Right atrium auricular region (tissue), 2 donors: Measurements from ENCODE around the gene TRMT1. TPM values are rescaled to one million over a fixed set of nuclear protein-coding genes. Genes with fewer than 3 reads are reported as not detected.

Experiments used
- DNase-seq: peaks from one replicate; pipeline ENCODE4 v3.0.0-alpha.2; 2019; ENCODE audit warnings: low spot score
- H3K27ac ChIP-seq, 2 donors: fragments of 200-600 bp; sonication (generic); 1 replicate in 1 of 2; 2 replicates in 1 of 2; pipeline ENCODE4 v1.5.1; 2016 to 2019
- H3K27me3 ChIP-seq, 2 donors: fragments of 200-600 bp; sonication (generic); one replicate each; pipeline versions ENCODE4 v1.5.1 to v1.6.0; 2017 to 2019
- H3K36me3 ChIP-seq: fragments of 200-600 bp; sonication (generic); one replicate; pipeline ENCODE4 v1.5.1; 2016
- H3K4me1 ChIP-seq, 2 donors: fragments of 200-600 bp; sonication (generic); one replicate each; pipeline versions ENCODE4 v1.5.1 to v1.6.0; 2017 to 2019
- H3K4me3 ChIP-seq, 2 donors: fragments of 200-600 bp; sonication (generic); 1 replicate in 1 of 2; 2 replicates in 1 of 2; pipeline ENCODE4 v1.5.1; 2017 to 2019; ENCODE audit warnings: mild to moderate bottlenecking in 1 of 2, moderate library complexity in 1 of 2
- H3K9me3 ChIP-seq, 2 donors: fragments of 200-600 bp; sonication (generic); one replicate each; pipeline ENCODE4 v1.5.1; 2019
- total RNA-seq, 2 donors: library from RNA; depleted of rRNA; stranded (reverse); fragments of >200 nt; gene quantifications; one replicate each; pipeline ENCODE4 v1.1.0, GENCODE V29; 2016
- TF ChIP-seq, protein P1 (sequence below), 2 donors: fragments of 200-600 bp; sonication (generic); IDR thresholded peaks; one replicate each; pipeline ENCODE4 v1.5.1; 2019; ENCODE audit warnings: antibody characterized with exemption in 2 of 2

TRMT1 gene
- total RNA-seq, 2 donors from 2014 or later: 13.6 to 15.0 TPM

DNA sequence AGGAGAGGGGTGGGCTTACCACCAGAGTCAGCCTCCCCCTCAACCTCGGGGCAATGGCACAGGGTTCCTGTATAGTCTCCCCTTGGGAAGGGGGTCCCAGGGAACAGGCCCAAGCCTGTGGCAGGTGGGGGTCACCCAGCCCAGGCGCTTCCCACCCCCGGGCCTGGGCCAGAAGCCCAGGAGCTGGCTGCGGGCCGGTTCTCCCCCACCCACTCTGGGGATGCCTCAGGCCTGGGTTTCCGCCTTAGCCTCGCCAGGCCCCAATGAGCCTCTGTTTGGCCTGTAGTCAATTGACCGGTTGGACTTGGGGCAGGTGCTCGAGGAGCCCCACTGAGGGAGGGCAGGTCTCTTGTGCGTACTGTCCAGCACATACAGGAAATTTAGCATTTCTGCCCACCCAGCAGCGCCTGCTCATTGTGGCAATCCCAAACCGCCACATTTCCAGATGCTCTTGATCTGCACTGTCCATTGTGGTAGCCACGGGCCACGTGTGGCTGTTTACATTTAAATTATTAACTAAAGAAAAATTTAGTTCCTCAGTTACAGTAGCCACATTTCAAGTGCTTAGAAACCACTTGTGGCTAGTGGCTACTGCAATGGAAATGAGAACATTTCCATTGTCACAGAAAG lies 23.8 kb downstream of the TRMT1 start:
- Histone ChIP-seq H3K36me3 (peaks cover 11% of the 10 kb centered on the region), H3K4me1 (peaks cover 0 to 82% of the 10 kb centered on the region in 2 donors), H3K27me3 (no peaks in the 10 kb centered on the region), H3K4me3 (no peak overlapping the region), H3K9me3 (no peaks in the 10 kb centered on the region), H3K27ac (peak overlapping the region; percentile 84 to 85)
- DNase-seq: no peak
- TF ChIP-seq, protein P1, sequence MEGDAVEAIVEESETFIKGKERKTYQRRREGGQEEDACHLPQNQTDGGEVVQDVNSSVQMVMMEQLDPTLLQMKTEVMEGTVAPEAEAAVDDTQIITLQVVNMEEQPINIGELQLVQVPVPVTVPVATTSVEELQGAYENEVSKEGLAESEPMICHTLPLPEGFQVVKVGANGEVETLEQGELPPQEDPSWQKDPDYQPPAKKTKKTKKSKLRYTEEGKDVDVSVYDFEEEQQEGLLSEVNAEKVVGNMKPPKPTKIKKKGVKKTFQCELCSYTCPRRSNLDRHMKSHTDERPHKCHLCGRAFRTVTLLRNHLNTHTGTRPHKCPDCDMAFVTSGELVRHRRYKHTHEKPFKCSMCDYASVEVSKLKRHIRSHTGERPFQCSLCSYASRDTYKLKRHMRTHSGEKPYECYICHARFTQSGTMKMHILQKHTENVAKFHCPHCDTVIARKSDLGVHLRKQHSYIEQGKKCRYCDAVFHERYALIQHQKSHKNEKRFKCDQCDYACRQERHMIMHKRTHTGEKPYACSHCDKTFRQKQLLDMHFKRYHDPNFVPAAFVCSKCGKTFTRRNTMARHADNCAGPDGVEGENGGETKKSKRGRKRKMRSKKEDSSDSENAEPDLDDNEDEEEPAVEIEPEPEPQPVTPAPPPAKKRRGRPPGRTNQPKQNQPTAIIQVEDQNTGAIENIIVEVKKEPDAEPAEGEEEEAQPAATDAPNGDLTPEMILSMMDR (IDR thresholded peaks at IDR 0.05): no peak

DNA sequence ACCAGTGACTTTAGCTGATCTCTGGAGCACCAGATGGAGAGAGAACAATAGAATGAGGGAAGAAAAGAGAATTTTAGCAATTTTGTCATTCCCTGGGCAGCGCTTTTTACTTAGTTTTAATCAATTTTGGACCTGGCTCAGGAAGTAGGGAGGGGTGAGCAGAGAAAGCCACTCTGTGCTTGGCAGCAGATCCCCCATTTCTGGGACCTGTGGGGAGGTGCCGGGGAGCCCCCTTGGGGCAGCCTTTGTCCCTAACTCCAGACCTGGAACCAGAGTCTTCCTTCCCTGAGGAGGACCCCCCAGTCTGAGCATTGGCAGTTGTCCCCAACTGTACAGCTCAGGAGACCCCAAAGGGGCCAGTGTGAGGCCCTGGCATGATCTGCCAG lies 24.4 kb downstream of the TRMT1 start:
- H3K36me3 ChIP-seq: peaks cover 13% of the 10 kb centered on the region
- no peaks in the 10 kb centered on the region for H3K27me3 ChIP-seq
- peaks cover 0 to 77% of the 10 kb centered on the region in 2 donors for H3K4me1 ChIP-seq
- no peaks in the 10 kb centered on the region for H3K9me3 ChIP-seq
- peak overlapping the region; percentile 84 to 85 for H3K27ac ChIP-seq
- TF ChIP-seq, protein P1 (IDR thresholded peaks at IDR 0.05): no peak
- DNase-seq: no peak
- no peak overlapping the region for H3K4me3 ChIP-seq

DNA sequence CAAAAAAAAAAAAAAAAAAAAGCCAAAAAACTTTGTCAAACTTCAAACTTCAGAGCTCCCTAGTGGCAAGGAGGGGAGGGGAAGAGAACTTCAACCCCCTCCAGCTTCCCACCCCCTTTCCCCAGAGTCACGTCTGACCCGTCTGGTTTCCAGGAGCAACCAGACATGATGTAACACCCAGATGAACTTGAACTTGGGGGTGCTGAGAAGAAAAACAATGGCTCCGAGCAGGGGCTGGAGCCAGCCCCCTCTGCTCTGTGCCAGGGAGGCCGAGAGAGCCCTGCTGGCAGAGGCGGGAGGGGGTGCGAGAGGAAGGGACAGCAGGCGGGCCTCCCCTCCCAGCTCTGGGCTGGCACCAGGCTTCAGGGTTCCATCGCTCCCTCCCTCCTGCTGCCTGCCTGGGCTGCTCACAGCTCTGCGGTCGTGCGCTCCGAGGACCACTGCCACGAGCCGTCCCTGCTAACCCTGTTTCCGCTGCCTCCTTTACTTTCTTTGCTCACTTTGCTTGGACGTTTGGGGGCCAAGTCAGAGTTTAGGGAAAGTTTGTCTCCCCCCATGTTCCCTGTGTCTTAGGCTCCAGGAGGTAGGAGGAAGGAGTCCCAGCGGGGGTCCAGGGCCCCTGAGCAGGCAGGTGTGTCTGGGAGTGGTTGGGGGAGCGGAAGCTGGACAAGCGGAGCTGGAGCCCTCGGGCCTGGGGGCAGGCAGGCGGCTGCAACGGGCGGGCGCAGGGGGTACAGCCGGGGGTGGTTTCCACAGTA lies 25.0 kb downstream of the TRMT1 start:
- Histone ChIP-seq H3K27me3 (no peaks in the 10 kb centered on the region), H3K36me3 (peaks cover 19% of the 10 kb centered on the region), H3K9me3 (no peaks in the 10 kb centered on the region), H3K4me3 (no peak overlapping the region), H3K27ac (peak overlapping the region; percentile 84 to 85), H3K4me1 (peaks cover 0 to 72% of the 10 kb centered on the region in 2 donors)
- TF ChIP-seq, protein P1 (IDR thresholded peaks at IDR 0.05): no peak
- peak; percentile 84 for DNase-seq

DNA sequence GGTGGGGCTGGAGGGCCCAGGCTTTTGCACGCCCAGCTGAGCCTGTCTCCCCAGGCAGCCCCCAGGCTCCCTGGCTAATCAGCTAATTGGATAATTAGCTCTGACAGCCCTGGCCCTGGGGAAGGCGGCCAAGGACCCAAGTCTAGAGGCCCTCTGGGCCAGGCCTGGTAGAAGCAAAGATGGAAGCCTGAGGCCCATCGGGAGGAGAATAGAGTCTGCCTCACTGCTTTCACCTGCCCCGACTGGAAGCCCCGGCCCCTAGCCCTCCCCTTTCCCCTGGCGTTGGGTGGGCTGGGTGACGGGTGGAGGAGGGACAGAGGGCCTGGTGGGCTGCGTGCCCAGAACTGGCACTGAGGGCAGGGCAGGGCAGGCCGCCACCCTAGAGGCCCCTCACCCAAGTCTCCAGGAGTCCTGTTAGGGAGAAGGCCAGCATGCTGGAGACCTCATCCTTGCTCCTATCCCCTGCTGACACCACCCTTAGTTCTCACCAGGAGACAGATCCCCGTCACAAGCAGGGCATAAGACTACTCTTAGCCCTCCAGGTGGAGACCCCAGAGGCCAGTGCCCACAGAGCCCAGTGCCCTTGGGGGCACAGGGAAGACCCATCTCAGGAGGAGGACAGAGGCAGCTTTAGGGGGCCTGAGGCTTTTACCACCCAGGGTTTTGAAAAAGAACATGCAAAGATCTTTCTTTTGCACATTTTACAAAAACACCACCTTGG lies 25.9 kb downstream of the TRMT1 start:
- TF ChIP-seq, protein P1 (IDR thresholded peaks at IDR 0.05): no peak
- no peak for DNase-seq
- no peak overlapping the region for H3K4me3 ChIP-seq
- peaks cover 20% of the 10 kb centered on the region for H3K36me3 ChIP-seq
- no peaks in the 10 kb centered on the region for H3K27me3 ChIP-seq
- H3K9me3 ChIP-seq: no peaks in the 10 kb centered on the region
- H3K4me1 ChIP-seq: peaks cover 0 to 72% of the 10 kb centered on the region in 2 donors
- peak overlapping the region; percentile 67 to 85 for H3K27ac ChIP-seq

DNA sequence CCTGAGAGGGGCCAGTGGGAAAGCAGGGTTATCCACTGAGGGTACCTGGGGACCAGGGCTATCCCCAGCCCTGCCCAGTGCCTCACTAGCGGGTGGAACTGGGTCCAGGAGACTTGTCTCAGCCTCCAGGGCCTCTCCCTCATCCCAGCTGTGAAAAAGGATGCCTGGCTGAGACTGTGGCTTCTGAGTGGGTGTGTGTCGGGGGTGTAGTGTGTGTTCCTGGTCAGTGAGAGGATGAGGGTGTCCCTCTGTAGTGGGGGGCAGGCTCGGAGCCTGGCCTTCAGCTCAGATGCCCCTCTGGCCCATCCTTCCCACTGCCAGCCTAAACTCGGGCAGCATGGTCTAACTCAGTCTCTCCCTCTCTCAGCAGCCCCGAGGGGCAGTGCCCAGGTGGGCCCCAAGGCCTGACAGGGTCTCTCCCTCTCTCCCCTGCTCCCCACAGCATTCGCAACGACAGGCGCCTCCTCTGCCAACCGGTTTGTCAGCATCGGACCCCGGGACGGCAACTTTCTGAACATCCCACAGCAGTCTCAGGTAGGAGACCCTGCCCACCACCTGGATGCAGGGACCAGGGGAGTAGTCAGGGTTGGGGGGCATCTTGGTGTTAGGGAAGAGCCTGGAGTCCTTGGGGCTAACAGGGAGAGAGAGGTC lies 26.6 kb downstream of the TRMT1 start:
- TF ChIP-seq, protein P1 (IDR thresholded peaks at IDR 0.05): no peak
- peaks cover 0 to 72% of the 10 kb centered on the region in 2 donors for H3K4me1 ChIP-seq
- no peaks in the 10 kb centered on the region for H3K9me3 ChIP-seq
- H3K27ac ChIP-seq: peak overlapping the region; percentile 67 to 85
- H3K27me3 ChIP-seq: no peaks in the 10 kb centered on the region
- peaks cover 15% of the 10 kb centered on the region for H3K36me3 ChIP-seq
- no peak overlapping the region for H3K4me3 ChIP-seq
- no peak for DNase-seq
